ENCODE data around the gene GLYATL3.

Gene GLYATL3

DNA sequence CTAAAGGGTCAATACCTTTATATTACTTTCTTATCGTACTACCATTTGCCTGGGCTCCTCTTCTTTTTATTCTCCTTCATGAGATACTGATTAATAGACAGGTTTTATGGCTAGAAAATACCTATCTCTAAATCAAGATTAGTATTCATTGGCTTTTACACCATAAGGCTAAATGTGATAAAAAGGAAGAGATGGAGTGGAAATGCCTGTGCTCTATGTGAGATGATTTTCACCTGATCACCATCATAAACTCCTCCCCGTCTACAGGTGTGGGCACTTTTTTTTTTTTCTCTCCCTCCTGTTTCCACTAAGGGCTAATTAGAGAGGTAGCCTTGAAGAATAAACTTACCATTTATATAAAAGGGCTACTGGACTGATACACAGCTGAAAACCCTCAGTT, at the start of gene GLYATL3:
TSS of gene GLYATL3 (plus strand) at position 301 of the 400 bp plus-strand sequence. CDS start 12,068 bp downstream, outside the sequence.
- no peak for DNase-seq (ENCODE audit: low read depth)
- TF ChIP-seq, protein P1, sequence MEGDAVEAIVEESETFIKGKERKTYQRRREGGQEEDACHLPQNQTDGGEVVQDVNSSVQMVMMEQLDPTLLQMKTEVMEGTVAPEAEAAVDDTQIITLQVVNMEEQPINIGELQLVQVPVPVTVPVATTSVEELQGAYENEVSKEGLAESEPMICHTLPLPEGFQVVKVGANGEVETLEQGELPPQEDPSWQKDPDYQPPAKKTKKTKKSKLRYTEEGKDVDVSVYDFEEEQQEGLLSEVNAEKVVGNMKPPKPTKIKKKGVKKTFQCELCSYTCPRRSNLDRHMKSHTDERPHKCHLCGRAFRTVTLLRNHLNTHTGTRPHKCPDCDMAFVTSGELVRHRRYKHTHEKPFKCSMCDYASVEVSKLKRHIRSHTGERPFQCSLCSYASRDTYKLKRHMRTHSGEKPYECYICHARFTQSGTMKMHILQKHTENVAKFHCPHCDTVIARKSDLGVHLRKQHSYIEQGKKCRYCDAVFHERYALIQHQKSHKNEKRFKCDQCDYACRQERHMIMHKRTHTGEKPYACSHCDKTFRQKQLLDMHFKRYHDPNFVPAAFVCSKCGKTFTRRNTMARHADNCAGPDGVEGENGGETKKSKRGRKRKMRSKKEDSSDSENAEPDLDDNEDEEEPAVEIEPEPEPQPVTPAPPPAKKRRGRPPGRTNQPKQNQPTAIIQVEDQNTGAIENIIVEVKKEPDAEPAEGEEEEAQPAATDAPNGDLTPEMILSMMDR (IDR thresholded peaks at IDR 0.05; ENCODE audit: insufficient read depth, low read depth, low read length, missing control alignments): no peak
- H3K4me3 ChIP-seq (ENCODE audit: low read length): no peak within 1 kb of the TSS

DNA sequence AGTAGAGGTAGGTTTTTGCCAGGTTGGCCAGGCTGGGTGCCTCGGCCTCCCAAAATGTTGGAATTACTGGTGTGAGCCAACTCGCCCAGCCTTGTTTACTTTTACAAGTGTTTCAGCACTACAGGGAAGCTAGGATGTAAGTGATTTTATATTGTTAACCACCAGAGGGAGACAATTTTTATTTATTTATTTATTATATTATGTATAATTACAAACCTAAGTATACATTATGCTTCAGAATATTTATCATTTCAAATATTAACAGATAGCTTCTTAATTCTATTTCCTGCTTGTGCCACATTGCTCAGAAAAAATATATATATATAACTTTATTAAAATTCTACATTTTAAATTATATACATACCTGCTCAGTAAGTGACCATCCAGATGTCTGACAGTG, 46.5 kb upstream of the GLYATL3 start:
- DNase-seq (ENCODE audit: low read depth): peak; percentile 29
- TF ChIP-seq, protein P1 (IDR thresholded peaks at IDR 0.05; ENCODE audit: insufficient read depth, low read depth, low read length, missing control alignments): peak; percentile 21
- no peak overlapping the region for H3K4me3 ChIP-seq (ENCODE audit: low read length)

GRCh38 chr6:49454787-49455709, 44.7 kb upstream of the GLYATL3 start:
- H3K4me3 ChIP-seq (ENCODE audit: low read length): no peak overlapping the region
- TF ChIP-seq, protein P1 (IDR thresholded peaks at IDR 0.05; ENCODE audit: insufficient read depth, low read depth, low read length, missing control alignments): no peak

DNA sequence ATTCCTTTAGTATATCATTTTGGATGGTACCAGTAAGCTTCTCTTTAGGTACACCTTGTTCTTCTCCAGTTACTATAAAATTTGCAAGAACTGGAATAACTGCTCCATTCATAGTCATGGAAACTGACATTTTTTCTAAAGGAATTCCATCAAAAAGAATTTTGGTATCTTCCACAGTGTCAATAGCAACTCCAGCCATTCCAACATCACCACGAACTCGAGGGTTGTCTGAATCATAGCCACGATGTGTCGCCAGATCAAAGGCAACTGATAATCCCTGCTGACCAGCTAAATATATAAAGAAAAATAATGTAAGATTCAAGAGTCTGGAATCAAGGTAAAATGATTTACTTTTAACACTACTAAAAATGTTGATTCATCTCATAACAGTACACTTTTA, 42.0 kb upstream of the GLYATL3 start:
- DNase-seq (ENCODE audit: low read depth): no peak
- H3K4me3 ChIP-seq (ENCODE audit: low read length): no peak overlapping the region
- TF ChIP-seq, protein P1 (IDR thresholded peaks at IDR 0.05; ENCODE audit: insufficient read depth, low read depth, low read length, missing control alignments): no peak

More at GRCh38 chr6:49454787-49455709, 44.7 kb upstream of the GLYATL3 start:
- DNase-seq (ENCODE audit: low read depth): no peak

- TF ChIP-seq, protein P1 (IDR thresholded peaks at IDR 0.05; ENCODE audit: insufficient read depth, low read depth, low read length, missing control alignments): no peak
- DNase-seq (ENCODE audit: low read depth): peak; percentile 33
- H3K4me3 ChIP-seq (ENCODE audit: low read length): peak overlapping the region; percentile 97
Measured at GRCh38 chr6:49462071-49462470, 37.7 kb upstream of the GLYATL3 start.

GRCh38 chr6:49462599-49462926, 37.2 kb upstream of the GLYATL3 start:
- H3K4me3 ChIP-seq (ENCODE audit: low read length): peak overlapping the region; percentile 97
- TF ChIP-seq, protein P1 (IDR thresholded peaks at IDR 0.05; ENCODE audit: insufficient read depth, low read depth, low read length, missing control alignments): no peak
- peak; percentile 7 for DNase-seq (ENCODE audit: low read depth)

All from epithelial cell of esophagus (primary cell).